GM23338 (cell line): Measurements from ENCODE around the gene EYA2. TPM values are rescaled to one million over a fixed set of nuclear protein-coding genes. Genes with fewer than 3 reads are reported as not detected.

ENCODE experiments used
- ATAC-seq: fragments of 200-7000 bp; cut with Tn5 transposase; 3 replicates; pipeline ENCODE4 v1.9.1; 2020
- DNase-seq: peaks from one replicate; pipeline ENCODE4 v3.0.0-alpha.2; 2015; ENCODE audit warnings: low spot score
- H2AFZ ChIP-seq: fragments of 200-600 bp; sonication (generic); 2 replicates; pipeline ENCODE4 v1.8.0; 2016; ENCODE audit warnings: antibody characterized with exemption, mild to moderate bottlenecking, moderate library complexity
- H3F3A ChIP-seq: fragments of 200-600 bp; sonication (generic); replicated peaks from 2 replicates; pipeline ENCODE4 v1.8.0; 2017; ENCODE audit warnings: antibody characterized with exemption, mixed run types, low read depth
- H3K27ac ChIP-seq: fragments of 200-600 bp; sonication (generic); 2 replicates; pipeline ENCODE4 v1.6.1; 2016; ENCODE audit warnings: low read depth
- H3K27me3 ChIP-seq: fragments of 200-600 bp; sonication (generic); 2 replicates; pipeline ENCODE4 v1.8.0; 2016; ENCODE audit warnings: mild to moderate bottlenecking, mixed run types, moderate library complexity; ENCODE audit not compliant: insufficient read depth
- H3K36me3 ChIP-seq: fragments of 200-600 bp; sonication (generic); 2 replicates; pipeline ENCODE4 v1.8.0; 2016; ENCODE audit warnings: mild to moderate bottlenecking; ENCODE audit not compliant: insufficient read depth
- H3K4me1 ChIP-seq: fragments of 200-600 bp; sonication (generic); 2 replicates; pipeline ENCODE4 v1.8.0; 2016; ENCODE audit warnings: mild to moderate bottlenecking, moderate library complexity; ENCODE audit not compliant: insufficient read depth
- H3K4me2 ChIP-seq: fragments of 200-600 bp; sonication (generic); 2 replicates; pipeline ENCODE4 v1.7.1; 2017; ENCODE audit warnings: mixed run types
- H3K4me3 ChIP-seq: fragments of 200-600 bp; sonication (generic); 2 replicates; pipeline ENCODE4 v1.6.1; 2016; ENCODE audit warnings: mixed run types
- H3K79me2 ChIP-seq: fragments of 200-600 bp; sonication (generic); replicated peaks from 2 replicates; pipeline ENCODE4 v1.8.0; 2017; ENCODE audit warnings: mild to moderate bottlenecking; ENCODE audit not compliant: insufficient read depth
- H3K9me2 ChIP-seq: fragments of 200-600 bp; sonication (generic); 2 replicates; pipeline ENCODE4 v1.8.0; 2017; ENCODE audit not compliant: insufficient read depth
- H4K20me1 ChIP-seq: fragments of 200-600 bp; sonication (generic); replicated peaks from 2 replicates; pipeline ENCODE4 v1.8.0; 2017; ENCODE audit warnings: mild to moderate bottlenecking; ENCODE audit not compliant: insufficient read depth
- H3K27ac Mint-ChIP-seq: 2 replicates; pipeline ENCODE4 v1.8.0; 2020; ENCODE audit warnings: inconsistent platforms, mild to moderate bottlenecking, moderate library complexity, mixed read lengths
- H3K27me3 Mint-ChIP-seq: 3 replicates; pipeline ENCODE4 v1.8.0; 2022; ENCODE audit warnings: low read depth, mild to moderate bottlenecking, moderate library complexity, mixed read lengths, inconsistent platforms; ENCODE audit not compliant: insufficient read depth, poor library complexity
- H3K36me3 Mint-ChIP-seq: 3 replicates; pipeline ENCODE4 v1.8.0; 2021; ENCODE audit warnings: low read depth, mild to moderate bottlenecking, inconsistent platforms, moderate library complexity, mixed read lengths
- H3K4me1 Mint-ChIP-seq: 3 replicates; pipeline ENCODE4 v1.8.0; 2020; ENCODE audit warnings: mild to moderate bottlenecking, inconsistent platforms, mixed read lengths
- H3K4me3 Mint-ChIP-seq: 3 replicates; pipeline ENCODE4 v1.8.0; 2021; ENCODE audit warnings: moderate library complexity, mild to moderate bottlenecking, inconsistent platforms, mixed read lengths
- H3K9me3 Mint-ChIP-seq: 3 replicates; pipeline ENCODE4 v1.8.0; 2020; ENCODE audit warnings: moderate library complexity, mild to moderate bottlenecking, inconsistent platforms, mixed read lengths
- CREB1 ChIP-seq: fragments of 250-450 bp; sonication (Bioruptor Pico); IDR thresholded peaks from 2 replicates; pipeline ENCODE4 v1.5.0; 2020; ENCODE audit warnings: low read depth, mild to moderate bottlenecking, moderate library complexity
- EZH2 ChIP-seq: fragments of 200-600 bp; sonication (generic); IDR thresholded peaks from one replicate; pipeline ENCODE4 v1.8.0; 2017; ENCODE audit warnings: antibody characterized with exemption, mild to moderate bottlenecking, low read depth; ENCODE audit not compliant: unreplicated experiment
- JUNB ChIP-seq: IDR thresholded peaks from one replicate; pipeline ENCODE4 v1.6.1; 2016; ENCODE audit warnings: antibody characterized with exemption; ENCODE audit not compliant: unreplicated experiment
- NANOG ChIP-seq: IDR thresholded peaks from 2 replicates; pipeline ENCODE4 v1.6.1; 2016; ENCODE audit warnings: antibody characterized with exemption, borderline replicate concordance
- STAT1 ChIP-seq: IDR thresholded peaks from one replicate; pipeline ENCODE4 v1.6.1; 2016; ENCODE audit warnings: antibody characterized with exemption; ENCODE audit not compliant: unreplicated experiment
- ZNF114 ChIP-seq: fragments of 250-450 bp; sonication (Bioruptor Pico); IDR thresholded peaks from 2 replicates; pipeline ENCODE4 v1.5.0; 2020; ENCODE audit warnings: mild to moderate bottlenecking, moderate library complexity
- ZNF331 ChIP-seq: fragments of 250-450 bp; sonication (Bioruptor Pico); IDR thresholded peaks from 2 replicates; pipeline ENCODE4 v1.5.0; 2020; ENCODE audit warnings: low read depth, mild to moderate bottlenecking, moderate library complexity
- polyA plus RNA-seq: library from polyadenylated mRNA; unstranded; fragments of >200 nt; fragmentation: Nextera tagmentation; extraction: Ambion mirVana; gene quantifications from 2 replicates; pipeline ENCODE4 v1.2.1, GENCODE V29; 2016
- total RNA-seq: library from RNA; depleted of rRNA; stranded (reverse); fragments of >200 nt; shearing (Covaris generic); gene quantifications from 2 replicates; pipeline ENCODE4 v1.2.3, GENCODE V29; 2014
- TF ChIP-seq, protein P1 (sequence below), 2 experiments: fragments of 200-600 bp in 1 of 2; sonication (generic) in 1 of 2; conservative IDR thresholded peaks; 2 replicates each; pipeline versions ENCODE4 v1.5.1 to v1.6.1; 2016 to 2017; ENCODE audit warnings: antibody characterized with exemption in 2 of 2, low read depth in 2 of 2, mild to moderate bottlenecking in 2 of 2, moderate library complexity in 1 of 2

Gene EYA2
- total and polyA plus RNA-seq, 2 experiments from 2014 or later: 0.50 to 0.56 TPM

DNA sequence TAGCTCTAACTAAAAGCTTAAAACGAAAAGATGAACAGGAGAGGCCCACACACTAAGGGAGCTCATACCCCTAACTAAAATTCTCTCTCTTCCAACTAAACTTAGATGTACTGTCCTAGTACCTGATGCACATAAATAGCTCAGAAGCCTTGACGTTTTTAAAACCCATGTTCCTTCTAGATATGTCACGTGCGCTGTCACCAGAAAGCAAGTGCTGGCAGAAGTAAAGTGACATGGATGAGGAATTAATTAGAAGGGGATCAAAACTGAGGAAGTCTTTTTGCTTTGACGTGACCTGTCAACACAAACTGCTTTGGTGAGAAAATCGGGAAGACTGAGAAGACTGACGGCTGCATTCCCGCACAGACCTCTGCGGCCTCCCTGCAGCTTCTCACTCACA is 319.3 kb downstream of the EYA2 start:
- H3K9me3 Mint-ChIP-seq: no peaks in the 10 kb centered on the region
- Histone ChIP-seq H3K4me1 (no peaks in the 10 kb centered on the region), H3K36me3 (peaks cover 60% of the 10 kb centered on the region), H2AFZ (no peak overlapping the region), H3K9me2 (no peaks in the 10 kb centered on the region), H3K27me3 (no peaks in the 10 kb centered on the region), H3F3A (peaks cover 15% of the 10 kb centered on the region; the same call in 1 of the 2 replicates), H3K4me2 (no peak overlapping the region), H4K20me1 (no peaks in the 10 kb centered on the region; the same call in none of the 2 replicates), H3K4me3 (no peak overlapping the region), H3K79me2 (peaks cover 53% of the 10 kb centered on the region), H3K27ac (no peak overlapping the region)
- peaks cover 5% of the 10 kb centered on the region for H3K27me3 Mint-ChIP-seq
- no peak overlapping the region for H3K27ac Mint-ChIP-seq
- no peak for DNase-seq
- TF ChIP-seq ZNF114 (CRISPR knock-in tag) (no peak), JUNB (no peak), NANOG (no peak)
- H3K4me1 Mint-ChIP-seq: peaks cover 4% of the 10 kb centered on the region; the same call in 2 of the 3 replicates
- H3K4me3 Mint-ChIP-seq: no peak overlapping the region
- ATAC-seq: no peak
- H3K36me3 Mint-ChIP-seq: peaks cover 46% of the 10 kb centered on the region

- Mint-ChIP-seq H3K9me3 (no peaks in the 10 kb centered on the region), H3K4me1 (peaks cover 14% of the 10 kb centered on the region; the same call in 2 of the 3 replicates), H3K4me3 (no peak overlapping the region), H3K36me3 (peaks cover 51% of the 10 kb centered on the region), H3K27ac (peak overlapping the region; percentile 37), H3K27me3 (peaks cover 5% of the 10 kb centered on the region)
- Histone ChIP-seq H3K79me2 (peaks cover 58% of the 10 kb centered on the region), H2AFZ (no peak overlapping the region), H3K36me3 (peaks cover 52% of the 10 kb centered on the region), H3K4me3 (no peak overlapping the region), H3K4me1 (no peaks in the 10 kb centered on the region), H3K4me2 (no peak overlapping the region), H3K9me2 (no peaks in the 10 kb centered on the region), H3K27ac (no peak overlapping the region), H3F3A (peaks cover 19% of the 10 kb centered on the region; the same call in 1 of the 2 replicates), H4K20me1 (no peaks in the 10 kb centered on the region; the same call in none of the 2 replicates), H3K27me3 (no peaks in the 10 kb centered on the region)
- DNase-seq: no peak
- ATAC-seq: peak; percentile 50
- TF ChIP-seq STAT1 (no peak), EZH2 (no peak), ZNF331 (CRISPR knock-in tag) (no peak), JUNB (no peak), CREB1 (CRISPR knock-in tag) (no peak)
- TF ChIP-seq, protein P1, sequence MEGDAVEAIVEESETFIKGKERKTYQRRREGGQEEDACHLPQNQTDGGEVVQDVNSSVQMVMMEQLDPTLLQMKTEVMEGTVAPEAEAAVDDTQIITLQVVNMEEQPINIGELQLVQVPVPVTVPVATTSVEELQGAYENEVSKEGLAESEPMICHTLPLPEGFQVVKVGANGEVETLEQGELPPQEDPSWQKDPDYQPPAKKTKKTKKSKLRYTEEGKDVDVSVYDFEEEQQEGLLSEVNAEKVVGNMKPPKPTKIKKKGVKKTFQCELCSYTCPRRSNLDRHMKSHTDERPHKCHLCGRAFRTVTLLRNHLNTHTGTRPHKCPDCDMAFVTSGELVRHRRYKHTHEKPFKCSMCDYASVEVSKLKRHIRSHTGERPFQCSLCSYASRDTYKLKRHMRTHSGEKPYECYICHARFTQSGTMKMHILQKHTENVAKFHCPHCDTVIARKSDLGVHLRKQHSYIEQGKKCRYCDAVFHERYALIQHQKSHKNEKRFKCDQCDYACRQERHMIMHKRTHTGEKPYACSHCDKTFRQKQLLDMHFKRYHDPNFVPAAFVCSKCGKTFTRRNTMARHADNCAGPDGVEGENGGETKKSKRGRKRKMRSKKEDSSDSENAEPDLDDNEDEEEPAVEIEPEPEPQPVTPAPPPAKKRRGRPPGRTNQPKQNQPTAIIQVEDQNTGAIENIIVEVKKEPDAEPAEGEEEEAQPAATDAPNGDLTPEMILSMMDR (conservative IDR thresholded peaks at IDR 0.05; ENCODE audit: low read depth in 2 of 2): no peak
Measured at GRCh38 chr20:47215653-47216397, 321.2 kb downstream of the EYA2 start.
